Measurements from ENCODE around the gene KATNBL1.

DNA sequence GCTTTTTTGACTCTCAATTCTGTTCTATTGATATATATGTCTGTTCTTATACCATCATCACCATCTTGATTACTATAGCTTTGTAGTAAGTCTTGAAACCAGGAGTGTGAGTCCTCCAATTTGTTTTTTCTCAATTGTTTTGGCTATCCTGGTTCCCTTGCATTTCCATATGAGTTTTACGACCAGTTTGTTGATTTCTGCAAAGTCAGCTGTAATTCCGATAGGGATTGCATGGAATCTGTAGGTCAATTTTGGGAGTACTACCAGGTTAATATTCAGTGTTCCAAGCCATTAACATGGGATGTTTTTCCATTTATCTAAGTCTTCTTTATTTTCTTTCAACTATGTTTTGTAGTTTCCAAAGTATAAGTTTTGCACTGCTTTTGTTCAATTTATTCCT, 81.0 kb downstream of the KATNBL1 start:
- TF ChIP-seq POLR2AphosphoS5 (IDR thresholded peaks at IDR 0.05), result no peak
- TF ChIP-seq, protein P1, sequence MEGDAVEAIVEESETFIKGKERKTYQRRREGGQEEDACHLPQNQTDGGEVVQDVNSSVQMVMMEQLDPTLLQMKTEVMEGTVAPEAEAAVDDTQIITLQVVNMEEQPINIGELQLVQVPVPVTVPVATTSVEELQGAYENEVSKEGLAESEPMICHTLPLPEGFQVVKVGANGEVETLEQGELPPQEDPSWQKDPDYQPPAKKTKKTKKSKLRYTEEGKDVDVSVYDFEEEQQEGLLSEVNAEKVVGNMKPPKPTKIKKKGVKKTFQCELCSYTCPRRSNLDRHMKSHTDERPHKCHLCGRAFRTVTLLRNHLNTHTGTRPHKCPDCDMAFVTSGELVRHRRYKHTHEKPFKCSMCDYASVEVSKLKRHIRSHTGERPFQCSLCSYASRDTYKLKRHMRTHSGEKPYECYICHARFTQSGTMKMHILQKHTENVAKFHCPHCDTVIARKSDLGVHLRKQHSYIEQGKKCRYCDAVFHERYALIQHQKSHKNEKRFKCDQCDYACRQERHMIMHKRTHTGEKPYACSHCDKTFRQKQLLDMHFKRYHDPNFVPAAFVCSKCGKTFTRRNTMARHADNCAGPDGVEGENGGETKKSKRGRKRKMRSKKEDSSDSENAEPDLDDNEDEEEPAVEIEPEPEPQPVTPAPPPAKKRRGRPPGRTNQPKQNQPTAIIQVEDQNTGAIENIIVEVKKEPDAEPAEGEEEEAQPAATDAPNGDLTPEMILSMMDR (IDR thresholded peaks at IDR 0.05), result no peak
- TF ChIP-seq POLR2A (IDR thresholded peaks at IDR 0.05), result no peak
